GM20000 (cell line): ENCODE results near the gene LRP1-AS.

Experiments used
- DNase-seq: peaks from one replicate; pipeline ENCODE4 v3.0.0; 2012; ENCODE audit warnings: low spot score
- TF ChIP-seq, protein P1 (sequence below): IDR thresholded peaks from 2 replicates; pipeline ENCODE4 v1.5.1; 2012; ENCODE audit warnings: mild to moderate bottlenecking, control low read depth; ENCODE audit errors: extremely low read depth, missing control alignments

LRP1-AS gene

DNA sequence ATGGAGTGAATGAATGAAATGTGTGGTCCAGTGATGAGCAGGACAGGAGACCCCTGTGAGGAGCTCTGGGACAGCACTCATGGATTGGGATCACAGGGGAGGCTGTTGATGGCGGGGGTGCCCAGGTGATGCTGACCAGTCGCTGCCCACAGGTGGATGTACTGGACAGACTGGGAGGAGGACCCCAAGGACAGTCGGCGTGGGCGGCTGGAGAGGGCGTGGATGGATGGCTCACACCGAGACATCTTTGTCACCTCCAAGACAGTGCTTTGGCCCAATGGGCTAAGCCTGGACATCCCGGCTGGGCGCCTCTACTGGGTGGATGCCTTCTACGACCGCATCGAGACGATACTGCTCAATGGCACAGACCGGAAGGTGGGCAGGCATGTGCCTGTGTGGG is 13.3 kb upstream of the LRP1-AS start:
- TF ChIP-seq, protein P1, sequence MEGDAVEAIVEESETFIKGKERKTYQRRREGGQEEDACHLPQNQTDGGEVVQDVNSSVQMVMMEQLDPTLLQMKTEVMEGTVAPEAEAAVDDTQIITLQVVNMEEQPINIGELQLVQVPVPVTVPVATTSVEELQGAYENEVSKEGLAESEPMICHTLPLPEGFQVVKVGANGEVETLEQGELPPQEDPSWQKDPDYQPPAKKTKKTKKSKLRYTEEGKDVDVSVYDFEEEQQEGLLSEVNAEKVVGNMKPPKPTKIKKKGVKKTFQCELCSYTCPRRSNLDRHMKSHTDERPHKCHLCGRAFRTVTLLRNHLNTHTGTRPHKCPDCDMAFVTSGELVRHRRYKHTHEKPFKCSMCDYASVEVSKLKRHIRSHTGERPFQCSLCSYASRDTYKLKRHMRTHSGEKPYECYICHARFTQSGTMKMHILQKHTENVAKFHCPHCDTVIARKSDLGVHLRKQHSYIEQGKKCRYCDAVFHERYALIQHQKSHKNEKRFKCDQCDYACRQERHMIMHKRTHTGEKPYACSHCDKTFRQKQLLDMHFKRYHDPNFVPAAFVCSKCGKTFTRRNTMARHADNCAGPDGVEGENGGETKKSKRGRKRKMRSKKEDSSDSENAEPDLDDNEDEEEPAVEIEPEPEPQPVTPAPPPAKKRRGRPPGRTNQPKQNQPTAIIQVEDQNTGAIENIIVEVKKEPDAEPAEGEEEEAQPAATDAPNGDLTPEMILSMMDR: no peak
- no peak for DNase-seq

DNA sequence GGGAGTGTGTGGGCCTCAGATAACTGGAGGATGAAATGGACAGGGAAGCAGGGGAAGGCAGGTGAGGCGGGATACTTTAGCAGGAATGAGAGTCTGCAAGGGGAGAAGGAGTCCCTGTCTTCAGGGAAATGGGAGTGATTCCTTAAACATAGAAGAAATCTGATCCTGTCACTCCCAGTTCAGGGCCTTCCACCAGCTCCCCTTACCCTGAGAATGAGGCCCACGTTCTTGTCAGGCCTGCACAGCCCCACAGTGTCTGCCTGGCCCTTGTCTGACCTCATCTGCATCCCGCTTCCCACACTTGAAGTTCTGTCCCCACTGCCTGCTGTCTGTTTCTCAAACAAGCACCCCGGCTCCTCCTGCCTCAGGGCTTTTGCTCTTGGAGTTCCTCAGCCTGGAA is 12.6 kb upstream of the LRP1-AS start:
- DNase-seq: no peak
- TF ChIP-seq, protein P1: no peak

DNA sequence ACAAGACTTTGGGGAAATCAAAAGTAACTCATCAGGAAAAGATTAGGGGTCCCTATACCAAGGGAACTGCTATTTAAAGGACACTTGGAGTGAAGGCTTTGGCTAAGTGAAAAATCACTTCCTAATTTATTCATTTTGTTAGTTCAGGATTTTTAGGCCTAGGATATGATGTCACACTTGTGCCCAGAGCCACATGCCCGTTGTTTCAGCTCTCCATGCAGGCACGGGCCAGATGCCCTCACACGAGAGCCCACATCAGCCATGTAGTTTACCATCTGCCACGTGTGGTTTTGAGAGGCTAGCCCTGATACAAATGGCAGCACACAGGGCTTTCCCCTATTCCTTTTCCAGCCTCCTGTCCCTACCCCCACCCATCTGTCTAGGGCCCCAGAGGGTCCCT is 11.9 kb upstream of the LRP1-AS start:
- no peak for DNase-seq
- TF ChIP-seq, protein P1: no peak

DNA sequence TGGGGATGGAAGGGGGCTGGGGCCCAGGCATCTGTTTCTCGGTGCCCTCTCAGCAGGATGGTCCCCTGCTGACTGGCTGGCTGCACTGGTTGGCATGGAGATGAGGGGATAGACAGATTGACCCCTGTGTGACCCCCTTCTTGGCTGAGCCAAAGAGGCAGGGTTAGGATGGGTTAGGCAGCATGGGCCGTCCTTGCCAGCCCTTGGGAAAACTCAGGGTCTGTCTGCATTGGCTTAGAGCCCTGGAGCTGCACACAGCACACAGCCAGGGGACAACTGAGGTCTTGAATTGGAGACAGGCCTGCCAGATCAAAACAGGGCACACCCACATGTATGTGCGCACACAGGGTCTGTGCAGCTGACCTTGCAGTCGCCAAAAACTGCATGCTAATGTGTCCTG is 11.2 kb upstream of the LRP1-AS start:
- TF ChIP-seq, protein P1: no peak
- no peak for DNase-seq

DNA sequence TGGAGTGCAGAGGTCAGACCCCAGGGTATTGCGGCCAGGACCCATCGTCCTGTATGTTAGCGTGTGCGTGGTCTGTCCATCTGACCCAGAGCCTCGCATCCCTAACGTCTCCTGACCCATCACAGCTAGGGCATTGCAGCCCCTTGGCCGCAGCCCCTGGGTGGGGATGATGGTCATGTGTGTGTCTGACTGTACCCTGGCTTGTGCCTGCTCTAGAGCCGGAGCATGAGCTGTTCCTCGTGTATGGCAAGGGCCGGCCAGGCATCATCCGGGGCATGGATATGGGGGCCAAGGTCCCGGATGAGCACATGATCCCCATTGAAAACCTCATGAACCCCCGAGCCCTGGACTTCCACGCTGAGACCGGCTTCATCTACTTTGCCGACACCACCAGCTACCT is 10.8 kb upstream of the LRP1-AS start:
- TF ChIP-seq, protein P1: no peak

DNA sequence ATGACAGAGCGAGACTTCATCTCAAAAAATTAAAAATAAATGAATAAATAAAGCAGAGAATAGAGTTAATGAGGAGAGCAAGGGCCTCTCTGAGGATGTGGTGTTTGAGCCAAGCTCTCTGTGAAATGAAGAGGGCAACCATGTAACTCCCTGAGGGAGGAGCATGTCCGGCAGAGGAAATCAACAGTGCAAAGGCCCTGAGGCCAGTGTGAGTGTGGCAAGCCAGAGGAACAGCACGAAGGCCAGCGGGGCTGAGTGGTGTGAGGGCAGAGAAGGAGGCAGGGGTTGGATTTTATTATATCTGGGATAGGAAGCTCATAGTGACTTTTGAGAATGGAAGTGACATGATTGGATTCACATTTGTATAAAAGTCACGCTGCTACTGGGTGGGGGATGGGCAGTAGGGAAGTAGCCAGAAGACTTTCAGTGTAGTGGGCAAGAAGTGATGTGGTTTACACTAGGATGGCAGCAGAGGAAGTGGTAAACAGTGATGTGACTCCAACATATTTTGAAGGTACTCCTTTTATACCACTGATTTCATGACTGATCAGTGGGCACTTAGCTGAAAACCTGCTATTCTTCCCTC is 10.3 kb upstream of the LRP1-AS start:
- DNase-seq: no peak
- TF ChIP-seq, protein P1: no peak

More for the DNA sequence above, 10.8 kb upstream of the LRP1-AS start:
- DNase-seq: no peak

DNA sequence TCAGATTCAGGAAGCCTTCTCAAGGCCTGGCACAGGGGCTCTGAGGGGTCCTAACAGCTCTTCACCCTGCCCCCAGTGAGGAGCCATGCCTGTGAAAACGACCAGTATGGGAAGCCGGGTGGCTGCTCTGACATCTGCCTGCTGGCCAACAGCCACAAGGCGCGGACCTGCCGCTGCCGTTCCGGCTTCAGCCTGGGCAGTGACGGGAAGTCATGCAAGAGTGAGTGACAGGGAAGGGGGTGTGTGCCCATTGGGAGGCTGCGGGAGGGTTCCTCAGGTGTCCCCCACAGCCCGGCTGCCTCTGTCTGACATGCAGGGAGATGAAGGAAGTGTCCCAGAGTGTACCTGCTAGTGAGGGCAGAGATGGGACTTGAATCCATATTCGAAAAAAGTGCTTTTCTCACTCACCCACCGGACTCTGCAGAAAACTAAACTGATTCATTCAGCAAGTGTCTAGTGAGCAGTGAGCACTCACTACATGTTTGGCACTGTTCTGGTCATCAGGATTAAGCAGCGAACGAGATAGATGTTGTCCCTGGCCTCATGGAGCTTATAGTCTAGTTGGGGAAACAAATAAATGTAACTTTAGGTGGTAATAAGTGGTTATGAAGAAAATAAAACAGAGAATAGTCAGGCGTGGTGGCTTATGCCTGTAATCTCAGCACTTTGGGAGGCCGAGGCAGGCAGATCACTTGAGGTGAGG is 9.4 kb upstream of the LRP1-AS start:
- no peak for DNase-seq
- TF ChIP-seq, protein P1: no peak
